Measurements from ENCODE around the gene NBAS.

The NBAS gene

GRCh38 chr2:15311201-15311907 is 249.8 kb downstream of the NBAS start:
- Histone ChIP-seq H3K9ac (ENCODE audit: low read length) (no peak overlapping the region), H3K4me1 (ENCODE audit: control insufficient read depth, low read depth, low read length) (no peaks in the 10 kb centered on the region), H3K27me3 (ENCODE audit: control insufficient read depth, insufficient read depth, low read length) (no peaks in the 10 kb centered on the region), H3K27ac (ENCODE audit: low read length) (no peak overlapping the region), H3K4me3 (ENCODE audit: low read length) (no peak overlapping the region), H3K36me3 (ENCODE audit: control insufficient read depth, low read depth, low read length) (no peaks in the 10 kb centered on the region), H3K9me3 (ENCODE audit: control insufficient read depth, low read depth, low read length) (no peaks in the 10 kb centered on the region)

GRCh38 chr2:15307526-15307925 is 253.6 kb downstream of the NBAS start:
- Histone ChIP-seq H3K27ac (ENCODE audit: low read length) (no peak overlapping the region), H3K36me3 (ENCODE audit: control insufficient read depth, low read depth, low read length) (no peaks in the 10 kb centered on the region), H3K9me3 (ENCODE audit: control insufficient read depth, low read depth, low read length) (no peaks in the 10 kb centered on the region), H3K9ac (ENCODE audit: low read length) (no peak overlapping the region), H3K4me3 (ENCODE audit: low read length) (no peak overlapping the region), H3K4me1 (ENCODE audit: control insufficient read depth, low read depth, low read length) (no peaks in the 10 kb centered on the region), H3K27me3 (ENCODE audit: control insufficient read depth, insufficient read depth, low read length) (no peaks in the 10 kb centered on the region)

- Histone ChIP-seq H3K9me3 (ENCODE audit: control insufficient read depth, low read depth, low read length) (no peaks in the 10 kb centered on the region), H3K27me3 (ENCODE audit: control insufficient read depth, insufficient read depth, low read length) (no peaks in the 10 kb centered on the region), H3K27ac (ENCODE audit: low read length) (no peak overlapping the region), H3K9ac (ENCODE audit: low read length) (no peak overlapping the region), H3K4me1 (ENCODE audit: control insufficient read depth, low read depth, low read length) (no peaks in the 10 kb centered on the region), H3K36me3 (ENCODE audit: control insufficient read depth, low read depth, low read length) (no peaks in the 10 kb centered on the region), H3K4me3 (ENCODE audit: low read length) (no peak overlapping the region)
Observed at GRCh38 chr2:15306706-15307105, 254.4 kb downstream of the NBAS start.

GRCh38 chr2:15303874-15304273 is 257.3 kb downstream of the NBAS start:
- no peaks in the 10 kb centered on the region for H3K9me3 ChIP-seq (ENCODE audit: control insufficient read depth, low read depth, low read length)
- H3K27ac ChIP-seq (ENCODE audit: low read length) = no peak overlapping the region
- H3K36me3 ChIP-seq (ENCODE audit: control insufficient read depth, low read depth, low read length) = no peaks in the 10 kb centered on the region
- no peak overlapping the region for H3K4me3 ChIP-seq (ENCODE audit: low read length)
- no peaks in the 10 kb centered on the region for H3K27me3 ChIP-seq (ENCODE audit: control insufficient read depth, insufficient read depth, low read length)
- no peak overlapping the region for H3K9ac ChIP-seq (ENCODE audit: low read length)
- no peaks in the 10 kb centered on the region for H3K4me1 ChIP-seq (ENCODE audit: control insufficient read depth, low read depth, low read length)

GRCh38 chr2:15302154-15302553 is 259.0 kb downstream of the NBAS start:
- Histone ChIP-seq H3K9ac (ENCODE audit: low read length) (no peak overlapping the region), H3K4me1 (ENCODE audit: control insufficient read depth, low read depth, low read length) (no peaks in the 10 kb centered on the region), H3K4me3 (ENCODE audit: low read length) (no peak overlapping the region), H3K36me3 (ENCODE audit: control insufficient read depth, low read depth, low read length) (no peaks in the 10 kb centered on the region), H3K9me3 (ENCODE audit: control insufficient read depth, low read depth, low read length) (no peaks in the 10 kb centered on the region), H3K27me3 (ENCODE audit: control insufficient read depth, insufficient read depth, low read length) (no peaks in the 10 kb centered on the region), H3K27ac (ENCODE audit: low read length) (no peak overlapping the region)

- Histone ChIP-seq H3K9ac (ENCODE audit: low read length) (no peak overlapping the region), H3K4me1 (ENCODE audit: control insufficient read depth, low read depth, low read length) (no peaks in the 10 kb centered on the region), H3K4me3 (ENCODE audit: low read length) (no peak overlapping the region), H3K27ac (ENCODE audit: low read length) (no peak overlapping the region), H3K27me3 (ENCODE audit: control insufficient read depth, insufficient read depth, low read length) (no peaks in the 10 kb centered on the region), H3K36me3 (ENCODE audit: control insufficient read depth, low read depth, low read length) (no peaks in the 10 kb centered on the region), H3K9me3 (ENCODE audit: control insufficient read depth, low read depth, low read length) (no peaks in the 10 kb centered on the region)
Observed at GRCh38 chr2:15300624-15301573, 260.2 kb downstream of the NBAS start.

- H3K27me3 ChIP-seq (ENCODE audit: control insufficient read depth, insufficient read depth, low read length) = no peaks in the 10 kb centered on the region
- no peaks in the 10 kb centered on the region for H3K4me1 ChIP-seq (ENCODE audit: control insufficient read depth, low read depth, low read length)
- H3K9ac ChIP-seq (ENCODE audit: low read length) = no peak overlapping the region
- H3K4me3 ChIP-seq (ENCODE audit: low read length) = no peak overlapping the region
- H3K9me3 ChIP-seq (ENCODE audit: control insufficient read depth, low read depth, low read length) = no peaks in the 10 kb centered on the region
- no peak overlapping the region for H3K27ac ChIP-seq (ENCODE audit: low read length)
- no peaks in the 10 kb centered on the region for H3K36me3 ChIP-seq (ENCODE audit: control insufficient read depth, low read depth, low read length)
Observed at GRCh38 chr2:15299904-15300520, 261.1 kb downstream of the NBAS start.

GRCh38 chr2:15298770-15299169 is 262.4 kb downstream of the NBAS start:
- Histone ChIP-seq H3K4me1 (ENCODE audit: control insufficient read depth, low read depth, low read length) (no peaks in the 10 kb centered on the region), H3K36me3 (ENCODE audit: control insufficient read depth, low read depth, low read length) (no peaks in the 10 kb centered on the region), H3K9ac (ENCODE audit: low read length) (no peak overlapping the region), H3K27me3 (ENCODE audit: control insufficient read depth, insufficient read depth, low read length) (no peaks in the 10 kb centered on the region), H3K27ac (ENCODE audit: low read length) (no peak overlapping the region), H3K4me3 (ENCODE audit: low read length) (no peak overlapping the region), H3K9me3 (ENCODE audit: control insufficient read depth, low read depth, low read length) (no peaks in the 10 kb centered on the region)

- Histone ChIP-seq H3K9ac (ENCODE audit: low read length) (no peak overlapping the region), H3K4me1 (ENCODE audit: control insufficient read depth, low read depth, low read length) (no peaks in the 10 kb centered on the region), H3K4me3 (ENCODE audit: low read length) (no peak overlapping the region), H3K36me3 (ENCODE audit: control insufficient read depth, low read depth, low read length) (no peaks in the 10 kb centered on the region), H3K27me3 (ENCODE audit: control insufficient read depth, insufficient read depth, low read length) (no peaks in the 10 kb centered on the region), H3K27ac (ENCODE audit: low read length) (no peak overlapping the region), H3K9me3 (ENCODE audit: control insufficient read depth, low read depth, low read length) (no peaks in the 10 kb centered on the region)
Observed at GRCh38 chr2:15293262-15293937, 267.7 kb downstream of the NBAS start.

- Histone ChIP-seq H3K4me1 (ENCODE audit: control insufficient read depth, low read depth, low read length) (no peaks in the 10 kb centered on the region), H3K9ac (ENCODE audit: low read length) (no peak overlapping the region), H3K4me3 (ENCODE audit: low read length) (no peak overlapping the region), H3K36me3 (ENCODE audit: control insufficient read depth, low read depth, low read length) (no peaks in the 10 kb centered on the region), H3K27me3 (ENCODE audit: control insufficient read depth, insufficient read depth, low read length) (no peaks in the 10 kb centered on the region), H3K9me3 (ENCODE audit: control insufficient read depth, low read depth, low read length) (no peaks in the 10 kb centered on the region), H3K27ac (ENCODE audit: low read length) (no peak overlapping the region)
Observed at GRCh38 chr2:15287447-15288184, 273.5 kb downstream of the NBAS start.

GRCh38 chr2:15284614-15285013 is 276.5 kb downstream of the NBAS start:
- H3K9me3 ChIP-seq (ENCODE audit: control insufficient read depth, low read depth, low read length) = no peaks in the 10 kb centered on the region
- no peak overlapping the region for H3K9ac ChIP-seq (ENCODE audit: low read length)
- no peaks in the 10 kb centered on the region for H3K36me3 ChIP-seq (ENCODE audit: control insufficient read depth, low read depth, low read length)
- no peak overlapping the region for H3K27ac ChIP-seq (ENCODE audit: low read length)
- H3K4me1 ChIP-seq (ENCODE audit: control insufficient read depth, low read depth, low read length) = no peaks in the 10 kb centered on the region
- no peaks in the 10 kb centered on the region for H3K27me3 ChIP-seq (ENCODE audit: control insufficient read depth, insufficient read depth, low read length)
- H3K4me3 ChIP-seq (ENCODE audit: low read length) = no peak overlapping the region

Data from iPS-18a (cell line).